ENCODE results near the gene OR51A7. TPM values are rescaled to one million over a fixed set of nuclear protein-coding genes. Genes with fewer than 3 reads are reported as not detected.
"Not testable (repeated sequence)": the region's sequence is repeated elsewhere in the genome, so short reads cannot be mapped to it uniquely, and the experiment has no call there.

OR51A7 gene, protein sequence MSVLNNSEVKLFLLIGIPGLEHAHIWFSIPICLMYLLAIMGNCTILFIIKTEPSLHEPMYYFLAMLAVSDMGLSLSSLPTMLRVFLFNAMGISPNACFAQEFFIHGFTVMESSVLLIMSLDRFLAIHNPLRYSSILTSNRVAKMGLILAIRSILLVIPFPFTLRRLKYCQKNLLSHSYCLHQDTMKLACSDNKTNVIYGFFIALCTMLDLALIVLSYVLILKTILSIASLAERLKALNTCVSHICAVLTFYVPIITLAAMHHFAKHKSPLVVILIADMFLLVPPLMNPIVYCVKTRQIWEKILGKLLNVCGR
- total RNA-seq: not detected

- DNase-seq: no peak
Observed at GRCh38 chr11:4903484-4903883, at the start of gene OR51A7. TSS of gene OR51A7 (plus strand) at chr11:4903783. CDS start at chr11:4907370, 3,587 bp downstream.

GRCh38 chr11:4854286-4854685 is 49.3 kb upstream of the OR51A7 start:
- DNase-seq: not testable (repeated sequence)

DNA sequence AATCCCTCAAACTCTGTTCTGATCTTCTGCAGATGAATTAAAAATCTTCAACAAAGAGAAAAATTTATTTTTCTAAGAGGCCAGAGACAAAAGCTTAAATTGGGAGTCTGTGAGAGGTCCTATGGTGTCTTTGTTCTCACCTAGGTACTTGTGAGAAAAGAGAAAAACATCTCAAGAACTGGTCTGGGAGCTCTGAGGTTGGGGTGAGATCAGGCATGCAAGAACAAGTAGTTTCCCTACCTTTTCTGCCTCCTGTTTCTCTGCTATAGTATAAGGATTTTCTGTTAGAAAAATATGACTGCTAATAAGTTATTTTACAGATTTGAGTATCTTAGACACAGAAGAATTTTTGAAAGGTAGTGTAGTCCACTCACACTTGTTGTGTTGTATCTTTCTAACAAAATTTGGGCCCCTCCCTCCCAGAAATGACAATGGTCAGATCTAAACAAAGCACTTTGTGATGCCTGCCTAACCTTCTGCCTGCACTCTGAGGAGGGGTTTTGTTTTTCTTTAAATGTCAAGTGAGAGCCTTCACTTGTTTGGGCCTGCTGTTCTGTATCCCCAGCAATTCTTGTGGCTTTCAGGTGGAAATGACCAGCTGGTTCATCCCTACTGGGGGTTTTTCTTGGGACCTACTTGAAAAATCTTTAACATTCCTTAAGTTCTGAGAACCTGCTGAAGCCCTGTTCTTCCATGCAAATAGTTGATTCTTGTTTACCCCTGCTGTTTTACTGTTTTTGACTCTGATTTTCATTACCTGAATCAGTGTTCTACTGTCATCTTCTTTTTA is 40.9 kb upstream of the OR51A7 start:
- no peak for DNase-seq

- DNase-seq: no peak
Observed at GRCh38 chr11:4863876-4864275, 39.7 kb upstream of the OR51A7 start.

DNA sequence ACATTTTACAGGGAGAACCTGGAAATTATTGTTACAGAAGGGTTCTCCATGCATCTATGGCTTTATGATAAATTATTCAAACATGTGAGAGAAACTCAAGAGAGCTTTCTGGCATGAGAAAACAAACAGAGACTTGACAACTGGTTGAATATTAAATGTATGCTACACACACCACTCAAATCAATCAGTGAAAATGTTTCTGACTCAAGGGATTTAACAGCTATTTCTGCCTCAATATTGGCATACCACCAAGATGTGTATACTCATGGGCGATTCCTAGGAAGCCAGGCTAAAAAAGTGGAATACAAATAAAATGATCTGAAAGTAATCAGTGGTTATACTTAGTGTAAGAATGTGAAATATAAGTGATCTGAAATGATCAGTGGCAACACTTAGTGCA is 37.7 kb upstream of the OR51A7 start:
- DNase-seq: no peak

DNA sequence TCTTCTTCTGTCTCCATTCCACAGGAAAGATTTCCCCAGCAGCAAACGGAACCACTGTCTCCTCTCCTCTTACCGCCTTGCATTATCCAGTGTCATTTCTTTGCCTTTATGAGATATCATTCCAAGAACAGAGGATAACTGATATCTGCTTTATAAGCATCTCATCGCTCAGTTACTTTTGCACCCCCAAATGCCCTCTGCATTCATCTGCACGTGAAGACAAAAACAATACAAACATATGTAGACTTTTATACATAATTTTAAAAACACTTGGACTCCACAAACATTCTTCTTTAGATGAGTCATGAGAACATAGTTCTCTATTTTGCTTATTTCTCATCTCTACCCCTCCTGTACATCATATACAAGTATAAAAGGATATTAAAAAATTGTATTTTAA is 22.4 kb upstream of the OR51A7 start:
- DNase-seq: no peak

DNA sequence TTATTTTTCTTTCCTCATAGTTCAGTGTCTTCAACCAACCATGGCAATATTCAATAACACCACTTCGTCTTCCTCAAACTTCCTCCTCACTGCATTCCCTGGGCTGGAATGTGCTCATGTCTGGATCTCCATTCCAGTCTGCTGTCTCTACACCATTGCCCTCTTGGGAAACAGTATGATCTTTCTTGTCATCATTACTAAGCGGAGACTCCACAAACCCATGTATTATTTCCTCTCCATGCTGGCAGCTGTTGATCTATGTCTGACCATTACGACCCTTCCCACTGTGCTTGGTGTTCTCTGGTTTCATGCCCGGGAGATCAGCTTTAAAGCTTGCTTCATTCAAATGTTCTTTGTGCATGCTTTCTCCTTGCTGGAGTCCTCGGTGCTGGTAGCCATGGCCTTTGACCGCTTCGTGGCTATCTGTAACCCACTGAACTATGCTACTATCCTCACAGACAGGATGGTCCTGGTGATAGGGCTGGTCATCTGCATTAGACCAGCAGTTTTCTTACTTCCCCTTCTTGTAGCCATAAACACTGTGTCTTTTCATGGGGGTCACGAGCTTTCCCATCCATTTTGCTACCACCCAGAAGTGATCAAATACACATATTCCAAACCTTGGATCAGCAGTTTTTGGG is 21.6 kb upstream of the OR51A7 start, which contains the start of gene OR51T1:
OR51T1 (plus strand) TSS at position 41 of the 641 bp plus-strand sequence; CDS start at position 41, 0 bp downstream.
- no peak for DNase-seq

DNA sequence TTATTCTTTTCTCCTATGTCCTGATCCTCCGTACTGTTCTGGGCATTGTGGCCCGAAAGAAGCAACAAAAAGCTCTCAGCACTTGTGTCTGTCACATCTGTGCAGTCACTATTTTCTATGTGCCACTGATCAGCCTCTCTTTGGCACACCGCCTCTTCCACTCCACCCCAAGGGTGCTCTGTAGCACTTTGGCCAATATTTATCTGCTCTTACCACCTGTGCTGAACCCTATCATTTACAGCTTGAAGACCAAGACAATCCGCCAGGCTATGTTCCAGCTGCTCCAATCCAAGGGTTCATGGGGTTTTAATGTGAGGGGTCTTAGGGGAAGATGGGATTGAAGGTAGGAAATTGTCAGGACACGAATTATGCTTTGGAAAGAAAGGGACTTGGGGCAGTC is 21.0 kb upstream of the OR51A7 start:
- no peak for DNase-seq

GRCh38 chr11:4884361-4884760 is 19.2 kb upstream of the OR51A7 start:
- no peak for DNase-seq

DNA sequence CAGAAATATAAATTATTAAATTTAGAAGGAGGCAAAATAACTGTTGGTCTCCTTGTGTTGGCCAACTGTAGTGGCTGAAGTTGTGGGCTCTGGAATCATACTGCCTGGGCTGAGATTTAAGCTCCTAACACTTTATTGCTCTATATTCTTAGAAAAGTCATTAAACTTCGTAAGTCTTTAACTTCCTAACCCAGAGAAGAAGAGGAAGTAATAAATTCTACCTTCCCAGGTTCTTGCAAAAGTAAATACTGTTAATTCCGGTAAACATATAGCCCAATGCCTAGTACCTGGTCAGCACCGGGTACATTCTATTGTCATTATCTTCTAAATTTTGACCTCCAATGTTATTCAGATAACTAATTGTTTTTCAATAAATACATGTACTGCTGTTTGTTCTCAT is 17.4 kb upstream of the OR51A7 start:
- no peak for DNase-seq

- no peak for DNase-seq
Observed at GRCh38 chr11:4887591-4887990, 16.0 kb upstream of the OR51A7 start.

DNA sequence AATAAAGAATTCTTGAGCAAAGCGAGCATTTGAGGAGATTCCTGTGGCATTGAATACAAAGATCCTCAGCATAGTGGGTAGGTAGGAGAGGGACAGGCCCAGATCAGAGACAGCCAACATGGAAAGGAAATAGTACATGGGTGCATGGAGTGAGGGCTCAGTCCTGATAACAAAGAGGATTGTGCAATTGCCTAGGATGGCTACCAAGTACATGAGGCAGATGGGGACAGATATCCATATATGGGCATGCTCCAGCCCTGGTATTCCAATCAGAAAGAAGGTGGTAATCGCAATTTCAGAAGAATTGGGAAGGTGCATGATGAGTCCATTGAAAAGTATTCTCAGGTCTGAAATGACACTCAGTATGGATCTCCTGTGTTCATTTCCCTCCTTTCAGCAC is 13.3 kb upstream of the OR51A7 start:
- DNase-seq: no peak

- DNase-seq: no peak
Observed at GRCh38 chr11:4891996-4892640, 11.5 kb upstream of the OR51A7 start.

GRCh38 chr11:4916581-4916980 is 13.0 kb downstream of the OR51A7 start:
- DNase-seq: no peak

DNA sequence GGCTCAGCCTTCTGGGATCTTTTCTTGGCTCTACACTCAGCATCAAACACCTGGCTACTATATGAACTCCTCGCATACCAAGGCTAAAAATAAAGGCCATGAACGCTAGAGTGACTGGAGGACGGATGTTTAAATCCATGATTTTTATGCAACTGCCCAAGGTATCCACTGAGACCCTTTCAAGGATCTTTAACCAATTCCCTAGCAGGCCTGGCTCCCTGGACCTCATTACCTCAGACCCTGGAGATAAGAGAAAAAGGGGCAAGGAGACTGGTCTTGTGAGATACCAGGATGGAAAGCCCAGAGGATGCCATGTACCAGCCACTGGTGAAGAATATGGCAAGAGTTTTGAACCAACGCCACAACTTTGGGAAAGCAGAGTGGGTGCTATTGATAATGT is 15.7 kb downstream of the OR51A7 start, which contains the start of gene OR51G2:
OR51G2 (minus strand) TSS at position 101 of the 400 bp plus-strand sequence. CDS start 3,687 bp downstream, outside the sequence.
- DNase-seq: no peak

DNA sequence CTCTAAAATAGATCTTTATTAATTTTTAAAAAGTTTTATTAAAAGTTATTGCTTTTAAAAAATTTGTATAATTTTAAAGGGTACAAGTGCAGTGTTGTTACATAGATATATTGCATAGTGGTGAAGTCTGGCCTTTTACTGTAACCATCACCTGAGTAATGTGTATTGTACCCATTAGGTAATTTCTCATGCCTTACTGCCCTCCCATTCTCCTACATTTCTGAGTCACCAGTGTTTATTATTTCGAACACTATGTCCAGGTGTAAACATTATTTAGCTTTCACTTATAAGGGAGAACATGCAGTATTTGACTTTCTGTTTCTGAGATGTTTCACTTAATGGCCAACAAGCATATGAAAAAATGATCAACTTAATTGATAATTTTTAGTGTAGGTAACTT is 18.2 kb downstream of the OR51A7 start:
- DNase-seq: no peak

DNA sequence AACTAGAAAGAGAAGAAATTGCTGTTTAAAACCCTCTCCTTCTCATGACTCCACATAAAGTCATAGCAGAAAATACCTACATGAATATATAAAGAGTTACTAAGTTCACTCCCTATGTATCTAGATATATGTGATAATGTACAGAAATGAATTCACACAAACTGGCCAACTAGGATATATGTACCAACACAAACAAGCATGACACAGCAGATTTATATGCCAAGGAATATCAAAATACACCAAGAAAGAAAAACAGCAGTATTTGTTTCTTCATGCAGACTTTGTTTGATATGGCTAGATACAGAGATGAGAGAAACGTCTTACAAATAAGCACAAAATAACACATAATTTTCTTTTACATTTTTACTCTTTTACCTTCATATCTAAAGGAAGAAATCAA is 18.7 kb downstream of the OR51A7 start:
- no peak for DNase-seq

GRCh38 chr11:4924239-4924638 is 20.7 kb downstream of the OR51A7 start, which contains the start of gene OR51G1:
TSS of gene OR51G1 (minus strand) at chr11:4924339. CDS start at chr11:4924339, 0 bp downstream.
- DNase-seq: no peak

DNA sequence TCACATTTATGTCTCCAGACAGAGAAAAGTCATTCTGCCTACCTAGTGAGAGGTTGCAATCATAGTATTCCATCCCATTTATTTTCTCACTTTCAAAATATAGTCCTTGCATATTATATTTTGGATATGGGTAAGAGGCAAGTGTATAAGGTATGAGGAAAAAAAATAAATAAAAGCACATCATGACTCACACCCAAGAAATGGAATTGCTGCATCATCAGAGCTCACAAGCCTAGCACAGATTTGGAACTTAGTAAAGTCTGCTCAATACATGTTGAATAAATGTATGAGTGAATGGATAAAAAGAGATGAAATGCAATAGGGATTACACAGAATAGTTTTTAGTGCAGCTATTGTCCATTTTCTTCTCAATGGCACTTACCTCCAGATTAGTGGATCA is 23.0 kb downstream of the OR51A7 start:
- no peak for DNase-seq

DNA sequence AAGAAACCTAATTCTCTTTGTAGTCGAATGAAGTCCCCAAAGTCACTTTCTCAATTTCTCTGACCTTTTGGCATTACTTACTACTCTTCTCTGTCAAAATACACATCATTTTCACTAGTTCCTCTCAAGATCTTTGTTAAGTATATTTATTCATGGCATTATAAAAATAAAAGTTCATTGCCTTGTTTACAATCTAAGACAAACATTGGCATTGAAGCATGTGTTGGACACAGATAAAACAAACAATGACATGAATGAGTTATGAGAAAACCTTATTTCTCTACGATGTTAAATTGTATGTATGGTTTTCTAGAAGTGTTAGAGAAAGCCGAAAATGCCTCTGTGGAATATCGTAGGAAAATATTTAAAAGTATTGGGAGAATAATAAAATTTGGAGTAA is 29.2 kb downstream of the OR51A7 start:
- no peak for DNase-seq

DNA sequence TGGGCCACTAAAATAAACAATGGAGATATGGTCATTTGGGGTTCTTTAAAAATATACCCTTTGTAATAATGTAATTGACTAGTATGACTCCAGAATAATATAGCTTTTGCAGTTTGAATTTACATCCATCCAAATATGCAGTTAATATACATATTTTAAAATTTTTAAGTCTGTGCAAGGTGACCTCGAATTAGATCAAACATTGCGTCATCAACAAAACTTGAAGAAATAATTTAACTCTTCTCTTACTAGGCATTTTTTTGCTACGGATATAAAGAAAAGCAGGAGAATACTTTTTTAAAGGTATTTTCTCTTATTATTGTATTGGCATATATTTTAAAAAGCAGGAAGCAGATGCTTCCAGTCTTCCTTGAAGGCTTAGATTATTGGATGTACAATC is 33.2 kb downstream of the OR51A7 start:
- DNase-seq: no peak

GRCh38 chr11:4947505-4947904 is 43.9 kb downstream of the OR51A7 start, which contains the start of gene OR51A4:
TSS of gene OR51A4 (minus strand) at chr11:4947605. CDS start at chr11:4947100, 505 bp downstream.
- no peak for DNase-seq

Data from skin of body (tissue), 2 donors.